ENCODE results near the gene KRTAP10-1.

KRTAP10-1 gene

DNA sequence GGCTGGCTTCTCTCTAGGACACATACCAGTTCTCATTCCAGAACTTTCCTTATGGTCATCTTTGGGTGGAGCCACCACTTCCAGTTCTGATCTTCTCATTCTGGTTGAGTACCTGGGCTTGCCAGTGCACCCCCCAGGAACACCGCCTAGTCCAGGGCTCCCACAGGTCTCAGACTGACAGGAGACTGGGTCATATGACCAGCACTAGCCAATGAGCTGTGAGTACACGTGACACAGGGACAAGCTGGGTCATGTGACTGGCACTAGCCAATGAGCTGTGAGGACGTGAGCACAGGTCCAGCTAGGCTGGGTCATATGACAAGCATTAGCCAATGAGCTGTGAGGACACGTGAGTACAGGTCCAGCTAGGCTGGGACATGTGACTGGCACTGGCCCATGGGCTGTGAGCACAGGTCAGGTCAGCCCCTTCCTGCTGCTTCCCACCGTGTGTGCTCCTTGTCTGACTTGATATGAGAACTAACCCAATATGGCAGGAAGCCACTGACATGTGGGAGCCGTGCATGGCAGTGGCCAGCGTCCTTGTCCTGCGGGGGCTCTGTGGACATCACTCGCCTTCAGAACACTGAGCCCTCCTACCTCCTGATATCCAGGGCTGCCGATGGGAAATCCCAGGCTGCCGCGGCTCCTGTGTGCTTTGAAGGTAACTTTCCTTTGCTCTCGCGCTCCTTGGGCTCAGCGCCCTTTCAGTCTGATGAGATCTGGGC is 22.7 kb downstream of the KRTAP10-1 start:
- Histone ChIP-seq H3K36me3 (ENCODE audit: insufficient read depth, low read length) (no peaks in the 10 kb centered on the region), H3K4me3 (ENCODE audit: low read length) (no peak overlapping the region), H3K9me3 (ENCODE audit: insufficient read depth, low read depth, low read length) (no peaks in the 10 kb centered on the region), H3K27ac (ENCODE audit: low read depth, low read length) (no peak overlapping the region), H3K4me1 (ENCODE audit: insufficient read depth, low read length) (no peaks in the 10 kb centered on the region), H3K9ac (ENCODE audit: low read depth, low read length) (no peak overlapping the region), H3K27me3 (ENCODE audit: insufficient read depth, low read length) (no peaks in the 10 kb centered on the region)
- 93% methylated on average over 15 of the region's 15 CpGs for WGBS

DNA sequence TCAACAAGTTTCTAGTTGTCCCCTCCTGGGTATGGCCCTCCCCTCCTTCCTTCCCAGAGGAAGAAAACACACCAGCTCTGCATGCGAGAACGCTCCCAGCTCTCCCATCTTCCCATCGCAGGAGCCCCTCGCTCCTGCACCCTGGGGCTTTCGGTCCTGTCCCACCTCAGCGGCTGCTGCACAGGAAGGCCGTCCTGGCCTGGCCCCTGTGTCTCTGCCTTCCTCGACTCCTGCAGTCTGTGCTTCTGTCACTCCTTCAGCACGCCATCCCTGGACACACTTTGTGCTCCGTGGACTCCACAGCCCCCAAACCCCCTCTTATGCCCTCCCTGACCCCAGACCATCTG is 23.2 kb downstream of the KRTAP10-1 start:
- Histone ChIP-seq H3K9ac (ENCODE audit: low read depth, low read length) (no peak overlapping the region), H3K4me3 (ENCODE audit: low read length) (no peak overlapping the region), H3K27me3 (ENCODE audit: insufficient read depth, low read length) (no peaks in the 10 kb centered on the region), H3K9me3 (ENCODE audit: insufficient read depth, low read depth, low read length) (no peaks in the 10 kb centered on the region), H3K36me3 (ENCODE audit: insufficient read depth, low read length) (no peaks in the 10 kb centered on the region), H3K27ac (ENCODE audit: low read depth, low read length) (no peak overlapping the region), H3K4me1 (ENCODE audit: insufficient read depth, low read length) (no peaks in the 10 kb centered on the region)
- whole genome bisulfite sequencing = 95% methylated on average over 10 of the region's 10 CpGs

DNA sequence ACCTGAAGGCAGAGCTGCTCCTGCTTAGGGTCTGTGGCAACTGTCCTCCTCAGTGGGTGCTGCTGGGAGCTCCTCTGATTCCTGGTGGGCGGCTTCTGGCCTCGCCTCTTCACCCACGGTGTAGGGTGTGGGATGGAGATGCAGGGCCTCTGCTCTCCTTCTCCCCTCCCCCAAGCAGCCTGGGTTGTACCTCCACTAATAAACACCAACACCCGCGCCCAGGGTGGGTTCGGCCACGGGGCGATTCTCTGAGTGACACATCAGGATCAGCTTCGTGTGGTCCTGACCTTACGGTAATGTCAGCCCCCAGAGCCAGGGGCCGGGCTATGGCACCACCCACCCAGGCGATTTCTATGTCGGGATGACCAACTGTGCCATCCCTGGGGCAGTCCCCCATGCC is 23.7 kb downstream of the KRTAP10-1 start:
- Histone ChIP-seq H3K9me3 (ENCODE audit: insufficient read depth, low read depth, low read length) (no peaks in the 10 kb centered on the region), H3K9ac (ENCODE audit: low read depth, low read length) (no peak overlapping the region), H3K4me3 (ENCODE audit: low read length) (no peak overlapping the region), H3K4me1 (ENCODE audit: insufficient read depth, low read length) (no peaks in the 10 kb centered on the region), H3K27ac (ENCODE audit: low read depth, low read length) (no peak overlapping the region), H3K36me3 (ENCODE audit: insufficient read depth, low read length) (no peaks in the 10 kb centered on the region), H3K27me3 (ENCODE audit: insufficient read depth, low read length) (no peaks in the 10 kb centered on the region)
- 95% methylated on average over 11 of the region's 13 CpGs for whole genome bisulfite sequencing

DNA sequence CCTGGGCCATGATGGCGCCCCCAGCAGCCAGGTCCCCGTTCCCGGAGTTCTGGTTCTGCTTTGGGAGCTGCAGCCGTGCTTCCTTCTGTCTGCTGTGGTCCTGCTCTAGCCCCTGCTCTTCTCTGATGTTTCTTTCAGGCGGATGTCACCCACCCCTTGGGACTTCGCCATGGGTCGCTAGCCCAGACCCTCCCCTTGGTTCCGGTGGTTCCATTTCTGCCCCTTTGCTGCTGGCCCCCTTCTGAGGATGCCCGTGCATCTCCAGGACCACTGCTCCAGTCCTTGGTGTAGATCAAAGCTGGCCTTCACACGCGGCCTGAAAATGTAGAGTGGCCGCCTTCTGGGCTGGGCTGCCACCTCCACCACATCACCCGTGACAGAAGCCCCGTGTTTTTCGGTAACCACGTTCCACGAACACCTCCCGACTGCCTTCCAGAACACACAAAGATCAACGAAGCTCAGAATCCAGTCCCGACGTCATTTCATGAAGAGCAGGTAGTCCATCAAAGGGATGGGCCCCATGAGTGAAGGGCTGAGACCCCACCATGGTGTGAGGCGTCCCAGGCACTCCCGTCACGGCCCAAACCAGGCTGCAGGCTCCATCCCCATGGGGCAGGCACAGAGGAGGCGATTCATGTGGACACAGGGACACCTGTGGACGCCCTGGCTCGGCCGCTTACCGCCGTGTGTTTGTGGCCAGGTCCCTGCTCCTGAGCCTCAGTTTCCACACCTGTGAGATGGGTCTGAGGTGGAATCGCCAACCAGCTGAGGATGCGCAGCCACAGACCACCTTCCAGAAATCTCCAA is 24.4 kb downstream of the KRTAP10-1 start:
- H3K4me3 ChIP-seq (ENCODE audit: low read length) = no peak overlapping the region
- H3K9ac ChIP-seq (ENCODE audit: low read depth, low read length) = no peak overlapping the region
- H3K36me3 ChIP-seq (ENCODE audit: insufficient read depth, low read length) = no peaks in the 10 kb centered on the region
- no peak overlapping the region for H3K27ac ChIP-seq (ENCODE audit: low read depth, low read length)
- H3K27me3 ChIP-seq (ENCODE audit: insufficient read depth, low read length) = no peaks in the 10 kb centered on the region
- peaks cover 3% of the 10 kb centered on the region; the same call in 1 of the 2 replicates for H3K4me1 ChIP-seq (ENCODE audit: insufficient read depth, low read length)
- H3K9me3 ChIP-seq (ENCODE audit: insufficient read depth, low read depth, low read length) = no peaks in the 10 kb centered on the region
- 92% methylated on average over 32 of the region's 32 CpGs for WGBS

DNA sequence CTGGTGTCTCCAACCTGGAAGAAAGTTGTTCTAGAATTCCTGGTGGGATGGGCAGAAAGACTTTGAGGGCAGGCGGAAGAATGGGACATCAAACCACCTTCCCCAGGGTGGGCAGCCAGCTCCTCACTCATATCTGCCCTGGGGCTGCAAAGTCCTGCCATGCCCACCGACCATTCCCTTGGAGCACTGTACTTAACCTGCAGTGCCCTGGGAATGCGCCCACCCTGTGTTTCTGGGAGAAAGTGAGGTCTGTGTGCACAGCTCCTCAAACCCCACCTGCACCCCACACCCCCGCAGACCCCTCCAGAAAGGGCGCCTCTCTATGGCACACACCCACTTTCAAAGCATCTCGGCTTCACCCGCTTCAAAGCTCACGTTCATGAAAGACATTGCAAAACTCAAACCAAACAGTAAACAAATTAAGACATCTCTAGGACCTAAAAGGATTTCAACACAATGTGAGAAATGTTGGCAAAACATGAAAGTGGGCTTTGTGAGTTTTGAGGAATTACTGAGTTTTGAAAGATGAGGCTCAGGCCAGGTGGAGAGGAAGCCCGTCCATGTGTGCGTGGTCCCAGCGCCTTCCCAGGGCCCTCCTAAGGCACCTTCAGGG is 25.1 kb downstream of the KRTAP10-1 start:
- no peak overlapping the region for H3K27ac ChIP-seq (ENCODE audit: low read depth, low read length)
- 93% methylated on average over 11 of the region's 11 CpGs for WGBS
- no peak overlapping the region for H3K4me3 ChIP-seq (ENCODE audit: low read length)
- H3K9ac ChIP-seq (ENCODE audit: low read depth, low read length) = no peak overlapping the region
- no peaks in the 10 kb centered on the region for H3K9me3 ChIP-seq (ENCODE audit: insufficient read depth, low read depth, low read length)
- peaks cover 3% of the 10 kb centered on the region; the same call in 1 of the 2 replicates for H3K4me1 ChIP-seq (ENCODE audit: insufficient read depth, low read length)
- no peaks in the 10 kb centered on the region for H3K36me3 ChIP-seq (ENCODE audit: insufficient read depth, low read length)
- H3K27me3 ChIP-seq (ENCODE audit: insufficient read depth, low read length) = no peaks in the 10 kb centered on the region

DNA sequence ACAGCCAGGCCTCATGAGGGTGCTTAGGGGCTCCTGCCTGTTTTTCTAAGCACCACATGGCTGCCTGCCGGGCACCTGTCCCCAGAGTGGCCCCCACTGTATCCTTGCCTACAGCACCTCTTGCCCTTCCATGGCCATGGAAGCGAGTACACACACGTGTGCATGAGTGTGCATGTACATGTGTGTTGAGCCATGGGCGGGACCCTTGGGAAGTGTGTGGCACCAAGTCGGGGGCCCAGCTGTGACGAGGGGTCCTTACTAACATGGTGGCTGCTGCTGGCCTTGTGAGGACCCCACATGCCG is 25.8 kb downstream of the KRTAP10-1 start:
- H3K4me3 ChIP-seq (ENCODE audit: low read length) = no peak overlapping the region
- no peaks in the 10 kb centered on the region for H3K27me3 ChIP-seq (ENCODE audit: insufficient read depth, low read length)
- no peak overlapping the region for H3K27ac ChIP-seq (ENCODE audit: low read depth, low read length)
- no peaks in the 10 kb centered on the region for H3K9me3 ChIP-seq (ENCODE audit: insufficient read depth, low read depth, low read length)
- no peaks in the 10 kb centered on the region for H3K36me3 ChIP-seq (ENCODE audit: insufficient read depth, low read length)
- peaks cover 3% of the 10 kb centered on the region; the same call in 1 of the 2 replicates for H3K4me1 ChIP-seq (ENCODE audit: insufficient read depth, low read length)
- no peak overlapping the region for H3K9ac ChIP-seq (ENCODE audit: low read depth, low read length)
- 95% methylated on average over 7 of the region's 7 CpGs for WGBS

DNA sequence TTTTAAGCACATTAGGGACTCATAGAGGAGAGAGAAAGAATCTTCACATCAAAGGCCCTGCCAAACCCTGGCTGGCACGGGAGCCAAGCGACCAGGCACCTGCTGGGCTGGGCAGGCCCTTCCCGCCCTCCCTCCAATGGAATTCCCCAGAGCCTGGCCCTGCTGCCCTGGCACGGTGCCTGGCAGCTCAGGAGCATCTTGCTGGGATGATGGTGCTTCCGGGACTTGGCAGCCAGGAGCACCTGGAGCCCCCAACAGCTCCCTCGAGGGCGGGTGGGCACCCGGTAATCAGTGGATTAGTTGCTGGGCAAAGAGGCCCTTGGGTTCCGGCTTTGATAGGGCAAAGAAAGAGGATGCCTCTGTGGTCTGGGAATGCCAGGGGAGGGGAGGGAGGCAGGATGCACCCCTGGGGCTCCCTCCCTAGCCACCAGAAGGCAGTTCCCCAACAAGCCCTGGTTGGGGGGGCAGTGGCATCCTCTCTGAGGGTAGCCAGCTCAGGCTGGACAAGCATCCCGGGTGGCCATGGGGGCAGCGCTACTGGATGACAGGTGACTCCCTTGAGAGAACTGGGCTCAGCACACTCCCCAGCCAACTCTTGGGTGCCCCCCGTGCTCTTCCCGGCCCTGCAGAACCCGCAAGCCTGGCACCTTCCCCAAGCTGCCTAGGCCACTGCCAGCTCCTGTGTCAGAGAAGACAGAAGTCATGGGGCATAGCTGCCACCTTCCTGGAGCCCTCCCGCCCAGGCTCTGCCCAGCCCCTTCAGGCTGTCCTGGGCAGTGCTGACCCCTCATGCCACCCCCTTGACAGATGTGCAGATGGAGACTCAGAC is 26.4 kb downstream of the KRTAP10-1 start:
- 92% methylated on average over 15 of the region's 15 CpGs for WGBS
- no peak overlapping the region for H3K4me3 ChIP-seq (ENCODE audit: low read length)

DNA sequence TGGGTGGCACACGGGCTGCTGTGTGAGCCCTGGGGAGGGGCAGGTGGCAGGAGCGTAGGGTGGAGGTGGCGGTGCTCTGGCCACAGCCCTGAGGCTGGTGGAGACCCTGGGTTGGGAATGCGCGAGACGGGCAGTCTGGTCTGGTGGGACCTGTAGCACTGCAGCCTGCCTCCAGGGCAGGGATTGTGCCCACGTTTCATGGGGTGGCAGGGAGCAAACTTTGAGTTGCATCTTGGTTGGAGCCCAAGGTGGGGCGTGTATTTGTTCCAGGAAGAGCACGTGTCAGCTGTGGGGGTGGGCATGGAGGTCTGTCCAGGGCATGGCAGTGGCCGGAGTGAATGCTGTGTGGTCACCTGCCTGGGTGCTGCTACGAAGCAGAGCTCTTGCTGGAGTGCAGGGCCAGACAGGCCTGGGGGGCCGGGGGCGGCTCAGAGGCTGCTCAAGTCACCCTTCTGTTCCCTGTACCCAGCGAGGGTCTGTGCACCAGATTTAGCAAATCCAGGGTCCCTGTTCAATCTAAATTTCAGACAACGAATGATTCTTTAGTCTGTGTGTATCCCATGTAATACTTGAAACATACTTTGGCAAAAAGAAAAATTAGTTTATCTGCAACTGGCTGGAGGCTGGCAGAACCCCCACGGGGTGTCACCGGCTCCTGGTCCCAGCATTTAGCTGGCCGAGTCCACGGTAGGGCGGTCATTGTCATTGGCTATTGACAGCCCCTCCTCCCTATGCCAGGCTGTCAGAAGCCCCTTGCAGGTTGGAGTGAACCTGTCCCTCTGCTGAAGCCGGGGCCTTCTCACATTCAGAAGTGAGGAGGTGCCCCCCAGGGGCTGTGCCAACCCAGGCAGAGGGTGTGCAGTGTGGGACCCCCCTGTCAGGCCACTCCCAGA is 27.3 kb downstream of the KRTAP10-1 start:
- H3K36me3 ChIP-seq (ENCODE audit: insufficient read depth, low read length) = no peaks in the 10 kb centered on the region
- no peak overlapping the region for H3K9ac ChIP-seq (ENCODE audit: low read depth, low read length)
- H3K4me1 ChIP-seq (ENCODE audit: insufficient read depth, low read length) = peaks cover 3% of the 10 kb centered on the region; the same call in 1 of the 2 replicates
- no peak overlapping the region for H3K27ac ChIP-seq (ENCODE audit: low read depth, low read length)
- 91% methylated on average over 21 of the region's 21 CpGs for WGBS
- H3K9me3 ChIP-seq (ENCODE audit: insufficient read depth, low read depth, low read length) = no peaks in the 10 kb centered on the region
- no peaks in the 10 kb centered on the region for H3K27me3 ChIP-seq (ENCODE audit: insufficient read depth, low read length)
- no peak overlapping the region for H3K4me3 ChIP-seq (ENCODE audit: low read length)

More for the DNA sequence above, 26.4 kb downstream of the KRTAP10-1 start:
- Histone ChIP-seq H3K9ac (ENCODE audit: low read depth, low read length) (no peak overlapping the region), H3K27me3 (ENCODE audit: insufficient read depth, low read length) (no peaks in the 10 kb centered on the region), H3K27ac (ENCODE audit: low read depth, low read length) (no peak overlapping the region), H3K9me3 (ENCODE audit: insufficient read depth, low read depth, low read length) (no peaks in the 10 kb centered on the region), H3K4me1 (ENCODE audit: insufficient read depth, low read length) (peaks cover 3% of the 10 kb centered on the region; the same call in 1 of the 2 replicates), H3K36me3 (ENCODE audit: insufficient read depth, low read length) (no peaks in the 10 kb centered on the region)

DNA sequence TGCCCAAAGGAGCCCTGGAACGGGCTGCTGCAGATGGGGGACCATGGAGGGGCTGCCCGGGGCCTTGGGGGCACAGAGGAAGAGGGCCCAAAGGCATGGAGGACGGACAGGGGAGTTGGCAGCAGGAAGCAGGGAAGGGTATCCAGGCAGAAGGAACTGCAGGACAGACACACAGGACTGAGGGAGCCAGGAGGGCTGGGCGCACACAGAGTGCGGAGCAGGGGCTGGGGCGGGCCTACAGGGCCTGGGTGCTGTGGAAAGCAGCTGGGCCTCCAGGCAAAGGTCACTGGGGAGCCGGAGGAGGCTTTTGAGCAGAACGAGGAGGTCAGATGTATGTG is 28.1 kb downstream of the KRTAP10-1 start:
- WGBS = 90% methylated on average over 8 of the region's 8 CpGs
- Histone ChIP-seq H3K4me1 (ENCODE audit: insufficient read depth, low read length) (peaks cover 3% of the 10 kb centered on the region; the same call in 1 of the 2 replicates), H3K36me3 (ENCODE audit: insufficient read depth, low read length) (no peaks in the 10 kb centered on the region), H3K9ac (ENCODE audit: low read depth, low read length) (no peak overlapping the region), H3K27me3 (ENCODE audit: insufficient read depth, low read length) (no peaks in the 10 kb centered on the region), H3K9me3 (ENCODE audit: insufficient read depth, low read depth, low read length) (no peaks in the 10 kb centered on the region), H3K4me3 (ENCODE audit: low read length) (no peak overlapping the region), H3K27ac (ENCODE audit: low read depth, low read length) (no peak overlapping the region)

DNA sequence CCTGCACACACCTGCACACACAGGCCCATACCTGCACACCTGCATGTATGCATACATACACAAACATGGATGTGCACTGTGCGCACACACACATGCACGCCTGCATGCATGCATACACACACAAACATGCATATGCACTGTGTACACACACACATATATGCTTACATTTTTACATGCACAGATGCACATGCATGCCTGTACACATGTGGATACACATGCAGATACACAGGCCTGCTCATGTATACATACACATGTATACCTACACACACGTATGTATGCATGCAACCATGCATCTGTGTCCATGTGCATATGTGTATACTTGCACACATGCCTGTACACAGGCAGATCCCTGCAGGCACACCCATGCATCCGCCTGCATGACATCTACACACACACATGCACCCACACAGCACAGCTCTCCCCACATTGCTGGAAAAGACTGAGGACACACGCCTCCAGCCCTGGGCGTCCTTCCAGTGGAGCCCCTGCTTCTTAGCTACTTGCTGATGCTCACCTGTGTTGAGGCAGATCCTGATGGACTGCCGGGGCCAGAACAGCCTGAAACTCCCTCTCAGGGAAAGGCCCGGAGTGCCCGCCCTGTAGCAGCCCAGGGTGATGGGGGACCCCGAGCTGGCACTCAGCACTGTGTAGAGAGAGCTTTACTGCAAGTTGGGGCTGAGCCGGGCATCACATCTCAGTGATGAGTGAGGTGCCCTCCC is 28.6 kb downstream of the KRTAP10-1 start:
- WGBS = 94% methylated on average over 11 of the region's 11 CpGs
- Histone ChIP-seq H3K4me1 (ENCODE audit: insufficient read depth, low read length) (peaks cover 3% of the 10 kb centered on the region; the same call in 1 of the 2 replicates), H3K4me3 (ENCODE audit: low read length) (no peak overlapping the region), H3K9me3 (ENCODE audit: insufficient read depth, low read depth, low read length) (no peaks in the 10 kb centered on the region), H3K9ac (ENCODE audit: low read depth, low read length) (no peak overlapping the region; the same call in 1 of the 2 replicates), H3K36me3 (ENCODE audit: insufficient read depth, low read length) (no peaks in the 10 kb centered on the region), H3K27me3 (ENCODE audit: insufficient read depth, low read length) (no peaks in the 10 kb centered on the region), H3K27ac (ENCODE audit: low read depth, low read length) (no peak overlapping the region)

Measured in HUES64 (cell line).